NCI-H2029 treated with DMSO at 0.1 percent for 48 hours (cell line): ENCODE results near the gene GNAZ.

Experiments used
- DNase-seq: peaks from one replicate; lab custom pipeline; 2025; lab: John Stamatoyannopoulos, UW

The GNAZ gene

DNA sequence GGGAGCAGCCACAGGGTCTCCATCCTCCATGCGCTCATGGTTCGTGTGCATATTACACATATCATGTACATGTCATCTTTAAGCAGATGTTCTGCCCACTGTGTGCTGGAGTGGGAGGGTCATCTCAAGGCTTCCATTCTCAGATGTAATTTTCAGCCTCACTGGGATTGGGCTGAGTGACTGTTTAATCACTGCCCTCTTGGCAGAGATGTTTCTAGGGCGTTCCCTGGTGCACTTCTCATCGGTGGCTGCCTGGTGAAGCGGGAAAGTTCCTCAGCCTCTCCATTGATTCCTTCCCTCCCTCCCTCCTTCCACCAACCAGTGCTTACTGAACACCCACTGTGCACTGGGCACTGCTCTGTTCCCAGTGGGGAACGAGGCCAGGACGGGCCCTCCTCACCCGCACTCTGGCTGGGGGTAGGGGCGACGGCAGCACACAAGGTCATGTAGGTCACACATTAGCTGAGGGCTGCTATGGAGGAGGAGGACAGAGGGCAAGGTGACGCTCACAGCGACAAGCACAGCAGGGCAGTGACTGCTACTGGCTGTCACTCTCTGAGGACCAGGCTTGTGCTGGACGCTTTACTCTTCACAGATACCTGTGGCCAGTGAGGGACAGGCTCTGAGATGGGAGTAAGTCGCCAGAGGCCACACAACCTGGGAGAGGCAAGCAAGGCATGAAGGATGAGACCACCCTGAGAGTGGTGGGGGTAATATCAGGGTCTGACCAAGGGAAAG, 22.9 kb downstream of the GNAZ start:
- no peak for DNase-seq

GRCh38 chr22:23094260-23094659, 23.9 kb downstream of the GNAZ start:
- DNase-seq, result no peak

DNA sequence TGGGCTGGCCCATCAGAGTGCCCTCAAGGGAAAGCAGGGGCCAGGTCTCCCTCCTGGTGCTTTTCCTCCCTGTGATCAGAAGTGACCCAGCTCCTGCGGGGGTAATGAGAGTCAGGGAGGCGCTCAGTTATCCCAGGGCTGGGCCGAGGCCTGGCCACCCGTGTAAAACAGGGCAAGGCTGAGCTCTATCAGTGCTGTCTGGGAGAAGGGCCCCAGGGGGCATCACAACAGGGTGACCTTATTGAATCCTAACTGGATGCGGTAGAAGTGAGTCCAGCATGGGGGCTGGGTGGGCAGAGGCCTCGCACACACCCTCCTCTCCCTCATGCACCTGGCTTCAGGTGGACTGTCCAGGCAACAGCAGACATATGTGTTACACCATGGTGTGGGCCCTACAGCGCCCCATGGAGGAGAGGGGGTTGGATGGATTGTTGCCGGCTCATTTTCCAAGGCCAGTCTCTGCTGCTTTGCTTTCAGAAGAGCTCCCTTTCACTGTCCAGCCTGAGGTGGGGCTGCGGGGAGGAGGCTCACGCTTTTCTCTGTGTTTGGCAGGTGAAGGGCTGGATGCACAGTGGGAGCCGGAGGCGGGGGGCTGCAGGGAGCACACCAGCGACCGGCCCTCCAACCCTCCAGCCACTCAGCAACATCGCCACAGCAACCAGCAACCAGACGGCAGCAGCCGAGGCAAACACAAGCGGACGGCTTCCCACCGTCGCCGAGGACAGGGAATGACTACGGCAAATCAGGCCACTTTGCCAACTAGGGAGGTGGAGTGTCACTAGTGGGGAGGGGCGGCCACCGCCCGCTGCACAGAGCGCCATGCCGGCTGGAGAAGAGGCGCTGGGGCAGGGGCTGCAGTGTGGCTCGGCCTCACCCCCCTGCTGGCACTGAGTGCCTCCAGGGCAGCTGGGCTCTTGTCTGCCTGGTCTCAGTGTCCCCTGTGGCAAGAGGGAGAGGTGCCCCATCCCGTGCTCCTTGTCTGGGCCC, 24.7 kb downstream of the GNAZ start:
- DNase-seq, result no peak

DNA sequence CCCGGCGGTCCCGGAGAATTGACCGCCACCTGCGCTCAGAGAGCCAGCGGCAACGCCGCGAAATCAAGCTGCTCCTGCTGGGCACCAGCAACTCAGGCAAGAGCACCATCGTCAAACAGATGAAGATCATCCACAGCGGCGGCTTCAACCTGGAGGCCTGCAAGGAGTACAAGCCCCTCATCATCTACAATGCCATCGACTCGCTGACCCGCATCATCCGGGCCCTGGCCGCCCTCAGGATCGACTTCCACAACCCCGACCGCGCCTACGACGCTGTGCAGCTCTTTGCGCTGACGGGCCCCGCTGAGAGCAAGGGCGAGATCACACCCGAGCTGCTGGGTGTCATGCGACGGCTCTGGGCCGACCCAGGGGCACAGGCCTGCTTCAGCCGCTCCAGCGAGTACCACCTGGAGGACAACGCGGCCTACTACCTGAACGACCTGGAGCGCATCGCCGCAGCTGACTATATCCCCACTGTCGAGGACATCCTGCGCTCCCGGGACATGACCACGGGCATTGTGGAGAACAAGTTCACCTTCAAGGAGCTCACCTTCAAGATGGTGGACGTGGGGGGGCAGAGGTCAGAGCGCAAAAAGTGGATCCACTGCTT, 25.5 kb downstream of the GNAZ start:
- DNase-seq, result no peak

DNA sequence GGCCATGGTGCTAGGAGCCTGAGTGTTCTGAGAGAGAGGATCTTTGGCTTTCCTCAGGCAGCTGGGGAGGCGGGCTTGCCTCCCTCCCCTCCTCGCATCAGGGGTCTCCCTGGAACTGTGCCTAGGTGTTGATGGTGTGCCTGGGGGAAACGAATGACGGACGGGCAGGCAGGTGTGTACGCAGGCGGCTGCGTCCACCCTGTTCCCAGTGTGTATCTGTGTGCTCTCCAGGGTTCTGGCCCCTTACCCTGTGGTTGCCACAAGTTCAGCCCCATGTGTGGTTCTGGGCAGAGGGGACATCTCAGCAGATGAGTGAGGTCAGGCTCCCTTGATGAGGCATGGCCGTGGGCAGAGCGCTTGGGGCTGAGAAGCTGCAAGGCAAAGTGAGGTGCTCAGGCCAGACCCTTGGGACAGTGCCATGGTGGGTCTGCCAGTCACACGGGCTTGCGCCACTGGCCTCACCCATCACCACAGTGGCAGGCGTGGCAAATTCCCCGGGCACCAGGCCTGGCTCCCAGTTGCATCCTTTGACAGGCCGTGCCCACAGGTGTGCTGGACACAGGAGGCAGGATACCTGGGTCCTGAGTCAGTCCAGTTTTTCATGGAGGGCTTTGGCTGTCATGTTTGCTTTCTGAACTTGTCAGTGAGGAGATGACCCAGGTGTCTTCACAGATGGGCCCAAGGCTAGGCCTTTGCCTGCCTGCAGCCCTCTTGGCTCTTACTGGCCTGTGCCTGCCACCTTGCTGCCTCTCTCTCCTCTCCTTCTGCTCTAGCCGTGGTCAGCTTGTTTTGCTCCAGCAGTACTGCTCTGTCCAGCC, 27.3 kb downstream of the GNAZ start:
- DNase-seq, result no peak

GRCh38 chr22:23098230-23098705, 27.9 kb downstream of the GNAZ start:
- no peak for DNase-seq

- DNase-seq, result no peak
Observed at GRCh38 chr22:23098718-23099530, 28.6 kb downstream of the GNAZ start.

GRCh38 chr22:23099531-23099804, 29.1 kb downstream of the GNAZ start:
- no peak for DNase-seq

DNA sequence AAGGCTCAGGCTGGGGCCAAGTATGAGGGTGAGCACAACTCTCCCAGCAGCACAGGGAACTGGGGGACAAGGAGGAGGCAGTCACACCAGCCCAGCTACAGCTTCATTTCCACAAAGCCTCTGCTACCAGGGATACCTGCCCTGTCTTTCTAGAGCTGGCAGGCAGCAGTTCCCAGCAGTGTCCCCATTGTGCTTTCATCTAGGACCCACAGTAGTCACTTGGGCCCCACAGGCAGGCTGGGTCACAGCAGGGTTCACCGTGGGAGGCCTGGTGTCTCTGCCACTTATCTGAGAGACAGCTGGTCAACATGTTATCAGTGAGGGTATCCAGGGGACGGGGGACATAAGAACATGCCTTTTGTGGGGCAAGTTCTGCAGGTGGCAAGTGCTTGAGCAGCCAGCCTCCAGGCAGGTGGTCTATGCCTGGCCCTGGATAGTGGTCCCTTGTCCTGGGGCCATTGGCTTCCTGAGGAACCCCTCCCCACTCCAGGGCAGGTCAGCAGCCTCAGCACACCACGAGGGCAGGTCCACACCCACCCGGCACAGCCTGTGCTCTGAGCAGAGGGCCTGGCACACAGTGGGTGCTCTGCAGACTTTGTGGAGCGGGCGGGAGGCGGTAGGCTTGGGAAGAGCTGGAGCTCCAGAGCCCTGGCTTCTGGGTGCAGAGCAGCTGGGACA, 29.9 kb downstream of the GNAZ start:
- DNase-seq, result no peak

GRCh38 chr22:23101524-23101923, 31.2 kb downstream of the GNAZ start:
- DNase-seq, result no peak

DNA sequence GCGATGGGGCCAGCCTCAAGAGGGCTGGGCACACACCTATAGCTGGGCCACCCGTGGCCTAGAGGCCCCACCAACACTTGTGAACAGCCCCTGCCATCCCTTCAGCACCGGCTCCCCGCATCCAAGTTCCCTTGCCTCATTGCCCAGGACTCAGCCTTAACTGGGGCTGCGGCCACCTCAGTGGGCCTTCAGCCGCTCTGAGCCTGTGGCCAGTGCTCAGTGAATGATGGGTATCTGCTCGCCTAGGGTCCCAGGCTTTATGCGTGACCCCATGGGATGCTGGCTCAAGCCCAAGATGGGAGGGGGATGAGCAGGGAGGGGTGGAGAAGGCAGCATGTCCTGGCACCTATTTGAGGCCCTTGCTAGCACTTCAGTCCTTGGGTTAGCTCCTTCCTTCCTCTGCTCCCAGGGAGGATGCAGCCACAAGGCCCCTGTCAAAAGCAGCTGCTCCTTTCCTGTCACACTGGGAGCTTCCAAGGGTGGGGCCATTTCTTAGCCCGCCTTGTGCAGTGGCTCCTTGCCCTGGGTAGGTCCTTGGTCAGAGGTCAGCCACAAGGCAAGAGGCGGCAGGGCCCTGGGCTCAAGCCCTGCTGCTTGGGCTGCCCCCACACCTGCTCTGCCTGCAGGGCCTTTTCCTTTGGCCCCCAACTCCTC, 31.8 kb downstream of the GNAZ start:
- DNase-seq, result no peak

DNA sequence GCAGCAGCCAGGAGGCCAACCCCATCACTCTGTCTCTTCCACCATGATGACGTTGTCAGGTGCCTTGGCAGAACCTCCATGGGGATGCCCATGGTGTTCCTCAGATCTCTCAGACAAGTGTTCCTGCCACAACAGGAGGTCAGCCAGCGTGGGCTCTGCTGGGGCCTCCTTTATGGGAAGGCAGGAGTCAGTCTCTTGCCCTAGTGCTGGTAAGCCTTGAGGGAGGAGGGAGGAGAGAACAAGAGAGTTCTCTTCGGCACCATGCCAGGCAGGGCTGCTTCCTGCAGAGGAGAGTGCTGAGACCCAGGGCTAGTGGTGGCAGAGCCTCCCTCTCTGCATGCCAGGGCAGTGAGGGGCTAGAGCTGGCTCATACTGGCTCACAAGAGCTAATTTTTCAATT, 32.5 kb downstream of the GNAZ start:
- DNase-seq, result no peak

DNA sequence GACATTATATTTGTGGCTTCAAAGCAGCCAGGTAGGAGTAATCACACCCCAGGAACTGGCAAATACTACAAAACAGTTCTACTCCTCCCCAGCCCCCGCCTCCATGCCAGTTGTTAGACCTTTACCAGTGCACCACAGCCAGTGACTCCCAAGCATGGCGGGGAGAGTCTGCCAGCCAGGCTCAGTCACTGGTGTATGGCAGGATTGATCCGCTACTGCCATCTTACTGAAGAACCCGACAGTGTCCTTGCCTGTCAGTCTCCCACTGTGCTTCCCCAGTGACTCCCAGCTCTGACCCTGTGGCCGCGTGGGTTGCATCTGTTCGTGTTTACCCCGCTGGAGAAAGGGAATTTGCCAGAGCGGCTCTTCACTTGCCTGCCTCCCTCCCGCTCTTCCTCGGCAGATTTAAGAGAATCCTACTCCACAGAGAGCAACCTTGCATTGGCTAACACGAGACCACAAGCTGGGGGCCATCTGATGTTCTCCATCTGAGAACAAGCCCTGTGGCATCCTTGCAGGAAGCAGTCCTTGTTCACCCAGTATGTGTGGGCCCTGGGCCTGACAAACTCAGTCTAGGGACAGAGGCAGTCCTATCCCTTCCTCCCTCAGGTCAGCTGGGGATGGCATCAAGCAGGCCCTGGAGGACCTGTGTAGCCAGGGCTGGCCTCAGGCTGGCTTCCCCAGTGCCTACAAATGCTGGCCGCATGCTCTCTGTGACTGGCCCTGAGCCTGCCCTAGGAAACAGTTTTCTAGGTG, 33.1 kb downstream of the GNAZ start:
- no peak for DNase-seq

- DNase-seq, result no peak
Observed at GRCh38 chr22:23104187-23104971, 34.1 kb downstream of the GNAZ start.

GRCh38 chr22:23105304-23105703, 35.0 kb downstream of the GNAZ start:
- no peak for DNase-seq

DNA sequence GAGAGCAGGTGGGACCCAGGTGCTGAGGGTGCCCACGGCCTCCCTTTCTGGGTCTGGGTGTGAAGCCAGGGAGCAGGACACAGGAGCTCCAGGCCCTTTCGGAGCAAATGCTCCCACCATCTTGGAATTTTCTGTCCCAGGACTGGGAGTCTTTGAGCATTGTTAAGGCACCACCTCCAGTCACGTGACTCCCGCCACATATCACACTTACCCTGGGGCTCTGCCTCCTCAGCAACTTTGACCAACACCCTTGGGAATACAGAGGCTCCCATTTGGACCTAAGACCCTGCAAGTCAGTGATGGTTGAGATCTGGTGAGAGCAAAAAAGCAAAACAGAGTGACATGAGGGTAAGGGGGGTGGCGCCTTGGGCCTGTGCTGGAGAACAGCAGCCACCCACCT, 35.6 kb downstream of the GNAZ start:
- DNase-seq, result no peak

DNA sequence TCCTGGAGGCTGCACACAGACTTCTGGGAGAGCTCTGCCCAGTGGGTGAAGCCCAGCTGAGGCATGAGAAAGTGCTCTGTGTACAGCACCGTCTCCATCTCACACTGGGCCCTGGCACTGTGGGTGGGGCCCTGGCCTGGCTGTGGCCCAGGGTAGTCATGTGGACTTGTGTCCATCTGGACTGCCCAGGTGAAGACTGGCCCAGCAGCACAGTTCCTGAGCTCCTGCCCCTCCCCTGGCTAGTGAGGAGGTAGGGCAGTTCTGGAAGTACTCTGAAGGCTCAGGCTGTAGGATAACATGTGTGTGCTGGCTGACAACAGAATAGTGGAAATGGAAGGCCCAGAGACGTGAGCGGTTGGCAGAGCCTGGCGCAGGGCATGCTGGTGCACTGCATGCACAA, 36.0 kb downstream of the GNAZ start:
- no peak for DNase-seq

- no peak for DNase-seq
Observed at GRCh38 chr22:23106906-23107367, 36.6 kb downstream of the GNAZ start.
